Measurements from ENCODE around the gene AGAP1.
"Not testable (repeated sequence)": the region's sequence is repeated elsewhere in the genome, so short reads cannot be mapped to it uniquely, and the experiment has no call there.

The AGAP1 gene

GRCh38 chr2:236123716-236124115 lies 629.9 kb downstream of the AGAP1 start:
- FAIRE-seq = no peak

- FAIRE-seq = no peak
Measured at GRCh38 chr2:236124182-236124893, 630.5 kb downstream of the AGAP1 start.

- no peak for FAIRE-seq
Measured at GRCh38 chr2:236125541-236125940, 631.7 kb downstream of the AGAP1 start.

GRCh38 chr2:236127010-236127409 lies 633.2 kb downstream of the AGAP1 start:
- FAIRE-seq = no peak

GRCh38 chr2:236128321-236128720 lies 634.5 kb downstream of the AGAP1 start:
- no peak for FAIRE-seq

- FAIRE-seq = no peak
Measured at GRCh38 chr2:236129935-236130334, 636.1 kb downstream of the AGAP1 start.

GRCh38 chr2:236130349-236130998 lies 636.6 kb downstream of the AGAP1 start:
- no peak for FAIRE-seq

- FAIRE-seq = no peak
Measured at GRCh38 chr2:236131073-236131692, 637.3 kb downstream of the AGAP1 start.

- no peak for FAIRE-seq
Measured at GRCh38 chr2:236133410-236134012, 639.7 kb downstream of the AGAP1 start.

GRCh38 chr2:236136538-236136937 lies 642.7 kb downstream of the AGAP1 start:
- no peak for FAIRE-seq

GRCh38 chr2:236137066-236137465 lies 643.2 kb downstream of the AGAP1 start:
- FAIRE-seq = no peak

GRCh38 chr2:236141616-236142015 lies 647.8 kb downstream of the AGAP1 start:
- FAIRE-seq = not testable (repeated sequence)

- no peak for FAIRE-seq
Measured at GRCh38 chr2:236143811-236144210, 650.0 kb downstream of the AGAP1 start.

GRCh38 chr2:236146436-236146835 lies 652.6 kb downstream of the AGAP1 start:
- FAIRE-seq = no peak

- FAIRE-seq = no peak
Measured at GRCh38 chr2:236155406-236155805, 661.6 kb downstream of the AGAP1 start.

- FAIRE-seq = no peak
Measured at GRCh38 chr2:236156095-236156859, 662.4 kb downstream of the AGAP1 start.

- FAIRE-seq = no peak
Measured at GRCh38 chr2:236156860-236157194, 663.0 kb downstream of the AGAP1 start.

- no peak for FAIRE-seq
Measured at GRCh38 chr2:236157366-236157765, 663.5 kb downstream of the AGAP1 start.

GRCh38 chr2:236157815-236158498 lies 664.1 kb downstream of the AGAP1 start:
- no peak for FAIRE-seq

GRCh38 chr2:236158969-236159777 lies 665.3 kb downstream of the AGAP1 start:
- FAIRE-seq = no peak

GRCh38 chr2:236159778-236160170 lies 665.9 kb downstream of the AGAP1 start:
- no peak for FAIRE-seq
